Effector CD4-positive, alpha-beta T cell (primary cell): ENCODE data around the gene CNTD1.

Experiments
- DNase-seq: peaks from one replicate; pipeline ENCODE4 v3.0.0-alpha.2; 2020

The CNTD1 gene

GRCh38 chr17:42806249-42806648 is 7.6 kb downstream of the CNTD1 start:
- no peak for DNase-seq

GRCh38 chr17:42809250-42809649 is 10.6 kb downstream of the CNTD1 start:
- DNase-seq, result no peak

- DNase-seq, result no peak
Measured at GRCh38 chr17:42814633-42815399, 16.2 kb downstream of the CNTD1 start.

- no peak for DNase-seq
Measured at GRCh38 chr17:42817866-42818265, 19.2 kb downstream of the CNTD1 start.

- no peak for DNase-seq
Measured at GRCh38 chr17:42818379-42818778, 19.7 kb downstream of the CNTD1 start.

GRCh38 chr17:42819939-42820535 is 21.4 kb downstream of the CNTD1 start:
- peak; percentile 50 for DNase-seq

- DNase-seq, result no peak
Measured at GRCh38 chr17:42821176-42821575, 22.5 kb downstream of the CNTD1 start.

GRCh38 chr17:42827472-42827871 is 28.8 kb downstream of the CNTD1 start:
- DNase-seq, result no peak

- DNase-seq, result no peak
Measured at GRCh38 chr17:42830971-42831370, 32.3 kb downstream of the CNTD1 start.

- no peak for DNase-seq
Measured at GRCh38 chr17:42832213-42832933, 33.7 kb downstream of the CNTD1 start.

- peak; percentile 87 for DNase-seq
Measured at GRCh38 chr17:42832934-42833766, 34.5 kb downstream of the CNTD1 start, which contains the start of gene PSME3. TSS of gene PSME3 (plus strand) at chr17:42833397. CDS start at chr17:42833632, 235 bp downstream.

GRCh38 chr17:42833767-42834422 is 35.2 kb downstream of the CNTD1 start:
- peak; percentile 5 for DNase-seq

GRCh38 chr17:42835732-42836131 is 37.1 kb downstream of the CNTD1 start:
- no peak for DNase-seq

GRCh38 chr17:42841975-42842685 is 43.5 kb downstream of the CNTD1 start:
- no peak for DNase-seq

- no peak for DNase-seq
Measured at GRCh38 chr17:42843358-42843934, 44.8 kb downstream of the CNTD1 start.

GRCh38 chr17:42844271-42844670 is 45.6 kb downstream of the CNTD1 start, which contains the start of gene AOC2:
TSS of gene AOC2 (plus strand) at chr17:42844580. CDS start at chr17:42844627, 47 bp downstream.
- no peak for DNase-seq

- no peak for DNase-seq
Measured at GRCh38 chr17:42844761-42845555, 46.3 kb downstream of the CNTD1 start.

- DNase-seq, result no peak
Measured at GRCh38 chr17:42845556-42845917, 46.9 kb downstream of the CNTD1 start.

GRCh38 chr17:42845918-42846593 is 47.4 kb downstream of the CNTD1 start:
- no peak for DNase-seq
